ENCODE results near the gene KCNQ5.

DNA sequence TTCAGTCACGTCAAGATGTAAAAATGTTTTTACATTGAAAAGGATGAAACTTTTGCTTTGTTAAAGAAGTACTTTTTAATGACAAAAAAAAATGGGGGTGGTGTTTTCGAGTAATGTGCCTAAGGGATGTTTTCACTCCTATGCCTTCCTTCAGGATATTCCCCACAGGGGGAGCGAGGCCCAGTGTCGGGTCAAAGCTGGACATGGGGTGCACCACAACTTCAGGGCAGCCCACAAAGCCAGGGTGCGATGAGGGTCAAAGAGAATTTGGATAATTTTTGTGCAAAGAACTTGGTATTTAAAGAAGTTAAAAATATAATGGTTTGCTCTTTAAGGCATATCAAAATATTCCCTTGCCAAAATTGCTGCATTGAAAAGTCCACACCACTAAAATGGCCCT, 247.8 kb downstream of the KCNQ5 start:
- no peak for TF ChIP-seq POLR2AphosphoS5 (IDR thresholded peaks at IDR 0.05)
- TF ChIP-seq, protein P1, sequence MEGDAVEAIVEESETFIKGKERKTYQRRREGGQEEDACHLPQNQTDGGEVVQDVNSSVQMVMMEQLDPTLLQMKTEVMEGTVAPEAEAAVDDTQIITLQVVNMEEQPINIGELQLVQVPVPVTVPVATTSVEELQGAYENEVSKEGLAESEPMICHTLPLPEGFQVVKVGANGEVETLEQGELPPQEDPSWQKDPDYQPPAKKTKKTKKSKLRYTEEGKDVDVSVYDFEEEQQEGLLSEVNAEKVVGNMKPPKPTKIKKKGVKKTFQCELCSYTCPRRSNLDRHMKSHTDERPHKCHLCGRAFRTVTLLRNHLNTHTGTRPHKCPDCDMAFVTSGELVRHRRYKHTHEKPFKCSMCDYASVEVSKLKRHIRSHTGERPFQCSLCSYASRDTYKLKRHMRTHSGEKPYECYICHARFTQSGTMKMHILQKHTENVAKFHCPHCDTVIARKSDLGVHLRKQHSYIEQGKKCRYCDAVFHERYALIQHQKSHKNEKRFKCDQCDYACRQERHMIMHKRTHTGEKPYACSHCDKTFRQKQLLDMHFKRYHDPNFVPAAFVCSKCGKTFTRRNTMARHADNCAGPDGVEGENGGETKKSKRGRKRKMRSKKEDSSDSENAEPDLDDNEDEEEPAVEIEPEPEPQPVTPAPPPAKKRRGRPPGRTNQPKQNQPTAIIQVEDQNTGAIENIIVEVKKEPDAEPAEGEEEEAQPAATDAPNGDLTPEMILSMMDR (IDR thresholded peaks at IDR 0.05) = no peak
